Measurements from ENCODE around the gene ARHGDIA. TPM values are rescaled to one million over a fixed set of nuclear protein-coding genes. Genes with fewer than 3 reads are reported as not detected.

The ARHGDIA gene
- total and polyA plus RNA-seq, 2 of the 8 experiments (the other 6 are each of a cell fraction or from before 2014, with no cell fraction given) = 62.4 to 217 TPM

GRCh38 chr17:81914103-81914850, 43.1 kb upstream of the ARHGDIA start:
- Histone ChIP-seq H4K8ac (ENCODE audit: extremely low read depth, insufficient read depth, low read length) (peak overlapping the region; percentile 47; the same call in 1 of the 2 replicates), H3K9me3 (ENCODE audit: insufficient read depth in 2 of 2, low read depth in 1 of 2, low read length in 1 of 2) (no peaks in the 10 kb centered on the region), H2BK120ac (replicated peaks; ENCODE audit: low read depth, low read length) (no peak overlapping the region), H3K18ac (ENCODE audit: extremely low read depth, low read length) (no peak overlapping the region), H3K56ac (replicated peaks; ENCODE audit: insufficient read length, low read depth, low read length) (no peak overlapping the region), H4K5ac (ENCODE audit: insufficient read length, low read depth, low read length) (no peak overlapping the region), H3K79me2 (ENCODE audit: control insufficient read depth in 1 of 2, insufficient read depth in 2 of 2, low read length in 2 of 2) (peaks cover 0 to 16% of the 10 kb centered on the region in 2 experiments; a peak in 2 of 4 replicates), H2BK12ac (ENCODE audit: low read depth, low read length) (no peak overlapping the region), H2AFZ (ENCODE audit: low read length) (no peak overlapping the region), H2BK20ac (ENCODE audit: low read length) (no peak overlapping the region), H2BK5ac (ENCODE audit: low read depth, low read length) (no peak overlapping the region; the same call in 1 of the 2 replicates), H4K91ac (replicated peaks; ENCODE audit: insufficient read length, low read length) (no peak overlapping the region), H3K23ac (ENCODE audit: insufficient read length) (no peak overlapping the region), H3K23me2 (ENCODE audit: low read depth, low read length) (peaks cover 11% of the 10 kb centered on the region), H2AK5ac (ENCODE audit: low read depth, low read length) (no peak overlapping the region), H3K36me3 (ENCODE audit: control insufficient read depth in 2 of 4, insufficient read depth in 4 of 4, low read length in 3 of 4) (peaks cover 8 to 25% (median 20%) of the 10 kb centered on the region in 4 experiments), H3K4ac (replicated peaks; ENCODE audit: insufficient read length, low read depth, low read length) (no peak overlapping the region), H3K4me1 (replicated peaks in 1 of 4; ENCODE audit: control insufficient read depth in 3 of 4, insufficient read depth in 4 of 4, low read length in 3 of 4) (peaks cover 0 to 20% (median 8%) of the 10 kb centered on the region in 4 experiments; a peak in 6 of 7 replicates), H3K27ac (ENCODE audit: low read depth, low read length) (no peak overlapping the region), H3K27me3 (replicated peaks in 1 of 4; ENCODE audit: control insufficient read depth in 3 of 4, extremely low read depth in 1 of 4, insufficient read depth in 3 of 4, low read length in 3 of 4) (peaks cover 0 to 4% (median 2%) of the 10 kb centered on the region in 4 experiments; a peak in 2 of 7 replicates), H3K79me1 (ENCODE audit: low read depth, low read length) (peaks cover 5% of the 10 kb centered on the region), H4K20me1 (replicated peaks in 1 of 2; ENCODE audit: control insufficient read depth in 1 of 2, insufficient read depth in 2 of 2, low read length in 2 of 2) (peaks cover 6 to 40% of the 10 kb centered on the region in 2 experiments), H3K14ac (ENCODE audit: insufficient read length) (no peak overlapping the region), H2BK15ac (ENCODE audit: low read length) (no peak overlapping the region), H3K4me2 (ENCODE audit: insufficient read depth in 1 of 2, low read depth in 2 of 2, low read length in 2 of 2) (no peak overlapping the region), H3K9ac (replicated peaks in 1 of 4; ENCODE audit: extremely low read depth in 1 of 4, low read depth in 3 of 4, low read length in 3 of 4) (no peak overlapping the region), H3K4me3 (ENCODE audit: extremely low read depth in 1 of 4, insufficient read depth in 2 of 4, low read depth in 3 of 4, low read length in 4 of 4) (no peak overlapping the region)
- WGBS, 2 experiments (ENCODE audit: extremely low coverage in 1 of 2, insufficient coverage in 1 of 2, insufficient read length in 1 of 2, insufficient replicate concordance in 2 of 2, low coverage in 1 of 2, low lambda C conversion rate in 2 of 2, missing lambda C conversion rate in 1 of 2) = 95% methylated on average over 32 of the region's 36 CpGs; no CpG with 5 or more reads in 1 of the 2 experiments
- FAIRE-seq (no peak), DNase-seq (ENCODE audit: low read depth in 1 of 2, low spot score in 2 of 2) (no peak)
- ChIA-PET POLR2A (ENCODE audit: partially characterized antibody) (interaction anchor here (0.9 to 8.7 kb wide), 5 partner anchors 8 to 102 kb away, joined by 3 to 135 read pairs (median 3); partner anchors contain the start of gene MAFG), CTCF (ENCODE audit: partially characterized antibody) (interaction anchor here (0.9 to 2.8 kb wide), 7 partner anchors 8 to 292 kb away, joined by 3 to 12 read pairs (median 4); partner anchors contain the start of genes MAFG and NOTUM)
- TF ChIP-seq KDM5A (IDR thresholded peaks at IDR 0.05; ENCODE audit: low read length) = no peak
- no peak for TF ChIP-seq KDM4A (IDR thresholded peaks at IDR 0.05; ENCODE audit: low read depth, low read length, severe bottlenecking)
- TF ChIP-seq ATF2 (IDR thresholded peaks at IDR 0.05; ENCODE audit: low read length) = no peak
- TF ChIP-seq MAX (IDR thresholded peaks at IDR 0.05) = no peak
- TF ChIP-seq SAP30 (IDR thresholded peaks at IDR 0.05; ENCODE audit: insufficient read depth, insufficient replicate concordance, low read length) = no peak
- no peak for TF ChIP-seq E2F6 (IDR thresholded peaks at IDR 0.05)
- TF ChIP-seq BRCA1 (IDR thresholded peaks at IDR 0.05; ENCODE audit: low read depth, low read length) = no peak
- TF ChIP-seq EP300 (IDR thresholded peaks at IDR 0.05; ENCODE audit: borderline replicate concordance in 1 of 2, low read depth in 2 of 2, low read length in 2 of 2) = no peak
